ENCODE data around the gene TMEM200B. TPM values are rescaled to one million over a fixed set of nuclear protein-coding genes. Genes with fewer than 3 reads are reported as not detected.

The TMEM200B gene
- total and polyA plus RNA-seq, 2 donors (not counting 1 experiment from before 2014, with no cell fraction given): 17.7 to 20.8 TPM

- Histone ChIP-seq H3K27me3 (ENCODE audit: control insufficient read depth, insufficient read depth, low read length) (no peaks in the 10 kb centered on the region), H2AFZ (ENCODE audit: low read length) (peak overlapping the region; percentile 63), H3K4me3 (replicated peaks in 1 of 4; ENCODE audit: control extremely low read depth in 1 of 4, insufficient read depth in 1 of 4, low read depth in 3 of 4, low read length in 4 of 4) (peak overlapping the region; percentile 1 to 77 (median 66)), H3K9ac (ENCODE audit: insufficient read depth, low read length) (peak overlapping the region; percentile 90), H3K4me1 (ENCODE audit: control insufficient read depth, extremely low read depth, insufficient read depth, low read length) (peaks cover 4% of the 10 kb centered on the region), H3K9me3 (ENCODE audit: control insufficient read depth, insufficient read depth, low read depth, low read length) (no peaks in the 10 kb centered on the region), H3K36me3 (ENCODE audit: control insufficient read depth, insufficient read depth, low read length) (peaks cover 6% of the 10 kb centered on the region), H3K4me2 (ENCODE audit: extremely low read depth, insufficient read depth, low read length) (peak overlapping the region; percentile 92), H3K27ac (ENCODE audit: insufficient read depth, low read length) (peak overlapping the region; percentile 81), H4K20me1 (ENCODE audit: control insufficient read depth, extremely low read depth, insufficient read depth, low read length) (no peaks in the 10 kb centered on the region), H3K79me2 (ENCODE audit: control insufficient read depth, insufficient read depth, low read length) (peaks cover 21% of the 10 kb centered on the region)
- no peak for DNase-seq (ENCODE audit: low read depth in 2 of 2)
- TF ChIP-seq EZH2 (IDR thresholded peaks at IDR 0.05; ENCODE audit: low read length, missing control alignments) (no peak), CTCF (conservative IDR thresholded peaks at IDR 0.05 in 1 of 2, IDR thresholded peaks at IDR 0.05 in 1 of 2; ENCODE audit: low read depth in 1 of 2, low read length in 2 of 2) (no peak)
Observed at GRCh38 chr1:29125237-29125641, 1.5 kb upstream of the TMEM200B start.

- Histone ChIP-seq H3K9me3 (ENCODE audit: control insufficient read depth, insufficient read depth, low read depth, low read length) (no peaks in the 10 kb centered on the region), H3K36me3 (ENCODE audit: control insufficient read depth, insufficient read depth, low read length) (peaks cover 7% of the 10 kb centered on the region), H3K79me2 (ENCODE audit: control insufficient read depth, insufficient read depth, low read length) (peaks cover 24% of the 10 kb centered on the region), H3K9ac (ENCODE audit: insufficient read depth, low read length) (peak overlapping the region; percentile 90), H4K20me1 (ENCODE audit: control insufficient read depth, extremely low read depth, insufficient read depth, low read length) (no peaks in the 10 kb centered on the region), H3K4me1 (ENCODE audit: control insufficient read depth, extremely low read depth, insufficient read depth, low read length) (peaks cover 9% of the 10 kb centered on the region), H2AFZ (ENCODE audit: low read length) (peak overlapping the region; percentile 63), H3K4me2 (ENCODE audit: extremely low read depth, insufficient read depth, low read length) (peak overlapping the region; percentile 92), H3K27me3 (ENCODE audit: control insufficient read depth, insufficient read depth, low read length) (no peaks in the 10 kb centered on the region), H3K27ac (ENCODE audit: insufficient read depth, low read length) (peak overlapping the region; percentile 81), H3K4me3 (replicated peaks in 1 of 4; ENCODE audit: control extremely low read depth in 1 of 4, insufficient read depth in 1 of 4, low read depth in 3 of 4, low read length in 4 of 4) (peak overlapping the region; percentile 62 to 77 (median 66))
- TF ChIP-seq CTCF (conservative IDR thresholded peaks at IDR 0.05 in 1 of 2, IDR thresholded peaks at IDR 0.05 in 1 of 2; ENCODE audit: low read depth in 1 of 2, low read length in 2 of 2) (peak; percentile 44 to 65), EZH2 (IDR thresholded peaks at IDR 0.05; ENCODE audit: low read length, missing control alignments) (no peak)
- DNase-seq (ENCODE audit: low read depth in 2 of 2): peak; percentile 78
Observed at GRCh38 chr1:29124366-29125236, 898 bp upstream of the TMEM200B start.

GRCh38 chr1:29123053-29123886 is 433 bp downstream of the TMEM200B start:
- Histone ChIP-seq H3K9ac (ENCODE audit: insufficient read depth, low read length) (peak overlapping the region; percentile 90), H3K4me2 (ENCODE audit: extremely low read depth, insufficient read depth, low read length) (peak overlapping the region; percentile 83), H2AFZ (ENCODE audit: low read length) (no peak overlapping the region), H3K36me3 (ENCODE audit: control insufficient read depth, insufficient read depth, low read length) (peaks cover 7% of the 10 kb centered on the region), H4K20me1 (ENCODE audit: control insufficient read depth, extremely low read depth, insufficient read depth, low read length) (no peaks in the 10 kb centered on the region), H3K4me3 (replicated peaks in 1 of 4; ENCODE audit: control extremely low read depth in 1 of 4, insufficient read depth in 1 of 4, low read depth in 3 of 4, low read length in 4 of 4) (peak overlapping the region; percentile 57 to 77 (median 68)), H3K27ac (ENCODE audit: insufficient read depth, low read length) (peak overlapping the region; percentile 79), H3K79me2 (ENCODE audit: control insufficient read depth, insufficient read depth, low read length) (peaks cover 24% of the 10 kb centered on the region), H3K9me3 (ENCODE audit: control insufficient read depth, insufficient read depth, low read depth, low read length) (no peaks in the 10 kb centered on the region), H3K4me1 (ENCODE audit: control insufficient read depth, extremely low read depth, insufficient read depth, low read length) (peaks cover 9% of the 10 kb centered on the region), H3K27me3 (ENCODE audit: control insufficient read depth, insufficient read depth, low read length) (no peaks in the 10 kb centered on the region)
- peak; percentile 49 to 58 for DNase-seq (ENCODE audit: low read depth in 2 of 2)
- TF ChIP-seq EZH2 (IDR thresholded peaks at IDR 0.05; ENCODE audit: low read length, missing control alignments) (no peak), CTCF (conservative IDR thresholded peaks at IDR 0.05 in 1 of 2, IDR thresholded peaks at IDR 0.05 in 1 of 2; ENCODE audit: low read depth in 1 of 2, low read length in 2 of 2) (no peak)

Data from fibroblast of lung (primary cell).